OCI-M1 (cell line): ENCODE data around the gene KCNJ1.
A peak's percentile ranks its signal among the peaks of the same experiment; 100 is the strongest.

ENCODE experiments used
- DNase-seq: peaks from one replicate; lab custom pipeline; 2025; lab: John Stamatoyannopoulos, UW

KCNJ1 gene

DNA sequence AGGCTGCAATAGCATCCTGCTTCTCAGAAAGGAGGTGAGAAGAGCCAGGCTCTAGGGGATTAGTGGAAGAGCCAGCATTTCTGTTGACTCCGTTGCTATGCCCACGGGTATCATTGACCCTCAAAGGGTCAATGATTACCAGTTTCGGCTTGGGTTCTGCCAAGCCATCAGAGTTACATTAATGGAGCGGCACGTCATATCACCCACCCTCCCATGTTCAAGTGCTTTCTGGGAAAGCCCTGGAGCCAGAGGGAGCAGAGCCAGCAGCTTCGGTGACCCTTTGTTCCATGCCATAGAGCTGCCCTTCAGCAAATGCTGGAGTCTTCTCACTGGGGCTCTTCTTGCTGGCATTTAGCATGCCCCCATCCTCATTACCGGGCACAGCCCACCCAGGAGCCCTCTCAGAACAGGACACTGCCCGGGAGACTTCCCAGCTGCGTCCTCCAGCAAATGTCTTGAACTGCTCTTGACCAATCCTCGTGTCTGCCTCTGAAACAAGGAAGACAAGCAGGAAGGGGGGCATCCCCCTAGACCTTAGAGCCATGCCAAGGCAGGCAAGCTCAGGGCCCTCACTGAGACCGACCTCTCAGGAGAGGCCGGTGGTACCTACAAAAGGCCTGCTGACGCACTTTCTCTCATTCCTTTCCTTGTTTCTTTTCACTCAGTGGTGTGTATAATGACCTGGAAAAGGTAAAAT, 14.6 kb downstream of the KCNJ1 start:
- DNase-seq, result no peak

DNA sequence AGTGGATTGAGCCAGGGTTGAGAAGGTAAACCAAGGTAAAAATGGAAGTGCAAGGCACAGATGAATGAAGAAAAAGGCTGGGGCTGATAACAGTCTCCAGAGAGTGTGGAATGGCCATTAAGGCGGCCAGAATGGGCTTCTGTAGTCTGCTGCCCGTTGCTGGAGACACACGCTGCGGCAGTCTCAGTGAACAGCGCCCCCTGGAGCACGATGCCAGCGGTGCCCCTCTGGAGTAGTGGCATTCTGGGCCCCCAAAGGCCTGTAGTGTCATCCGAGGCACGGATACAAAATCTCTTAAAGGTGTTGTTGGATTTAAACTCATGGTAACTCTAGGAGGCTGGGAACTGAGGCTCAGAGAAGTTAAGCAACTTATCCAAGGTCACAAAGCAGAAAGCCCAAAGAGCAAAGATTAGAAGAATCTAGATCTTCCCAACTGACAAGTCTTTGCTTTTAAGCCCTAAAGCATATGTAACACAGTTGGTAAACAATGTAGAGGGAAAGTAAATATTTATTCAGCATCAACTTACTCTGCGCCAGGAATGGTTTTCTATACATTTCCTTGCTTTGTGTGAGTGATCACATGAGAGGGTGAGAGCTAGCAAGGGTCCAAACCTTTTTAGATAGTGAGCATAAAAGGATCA, 18.2 kb downstream of the KCNJ1 start:
- peak; percentile 72 for DNase-seq

DNA sequence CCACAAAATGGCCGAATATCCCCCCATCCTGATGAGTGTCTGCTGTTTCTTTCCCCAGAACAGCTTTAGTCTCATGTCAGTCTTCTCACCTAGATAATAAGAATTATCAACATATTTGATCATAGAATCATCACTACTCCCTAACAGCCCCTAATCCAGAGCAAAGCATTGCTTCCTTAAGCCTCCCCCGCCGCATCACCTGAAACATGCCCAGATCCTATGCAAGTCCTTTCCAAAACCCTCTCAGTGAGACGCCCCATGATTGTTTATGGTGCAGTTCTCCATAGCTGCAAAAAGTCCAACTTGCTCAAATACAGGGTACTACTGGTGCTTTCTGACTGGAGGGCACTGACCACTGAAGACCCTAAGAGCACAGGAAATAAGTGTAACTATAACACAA, 20.1 kb downstream of the KCNJ1 start:
- no peak for DNase-seq

DNA sequence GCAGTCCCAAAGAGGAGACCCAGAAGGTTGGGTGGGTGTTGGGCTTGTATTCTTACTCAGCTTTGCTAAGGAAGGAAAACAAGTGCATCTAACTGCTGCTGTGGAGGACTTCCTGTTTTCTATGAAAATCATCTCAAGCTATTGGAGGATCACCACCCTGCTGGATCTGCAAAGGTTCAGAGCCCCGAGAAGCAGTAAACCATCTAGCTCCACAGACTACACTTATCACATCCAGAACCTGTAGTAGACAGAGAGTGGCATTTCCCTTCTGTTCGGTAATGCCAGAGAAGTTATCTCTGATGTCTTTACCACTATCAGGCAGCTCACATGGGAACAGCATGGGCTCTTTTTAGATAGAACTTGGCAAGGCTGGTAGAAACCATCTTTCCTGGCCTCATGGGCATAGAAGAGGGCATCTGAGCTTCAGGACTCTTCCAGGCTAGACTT, 21.7 kb downstream of the KCNJ1 start:
- no peak for DNase-seq

DNA sequence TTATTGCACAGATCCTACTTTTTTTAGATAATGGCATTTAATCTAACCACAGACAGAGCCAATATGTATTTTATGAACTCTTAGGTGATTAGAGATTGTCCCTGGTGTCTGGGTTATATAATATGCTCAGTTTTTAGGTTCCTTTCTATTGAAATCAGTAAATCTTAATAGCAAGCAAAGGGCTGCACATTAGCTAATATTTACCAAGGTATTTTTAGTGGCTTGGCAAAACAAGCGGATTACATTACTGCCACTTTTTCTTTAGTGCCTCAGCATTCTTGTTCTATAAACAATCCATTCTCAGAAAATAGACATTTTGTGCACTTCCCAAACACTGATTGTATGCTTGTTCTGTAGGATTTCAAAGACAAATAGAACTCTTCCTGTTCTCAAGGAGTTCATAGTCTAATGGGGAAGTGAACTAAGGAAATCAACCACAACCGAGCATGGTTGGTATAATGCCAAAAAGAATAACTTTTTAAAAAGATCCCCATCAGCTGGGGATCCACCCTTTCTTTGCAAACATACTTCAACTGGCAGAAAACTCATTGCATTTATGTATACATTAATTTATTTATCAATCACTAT, 23.8 kb downstream of the KCNJ1 start:
- DNase-seq, result no peak

DNA sequence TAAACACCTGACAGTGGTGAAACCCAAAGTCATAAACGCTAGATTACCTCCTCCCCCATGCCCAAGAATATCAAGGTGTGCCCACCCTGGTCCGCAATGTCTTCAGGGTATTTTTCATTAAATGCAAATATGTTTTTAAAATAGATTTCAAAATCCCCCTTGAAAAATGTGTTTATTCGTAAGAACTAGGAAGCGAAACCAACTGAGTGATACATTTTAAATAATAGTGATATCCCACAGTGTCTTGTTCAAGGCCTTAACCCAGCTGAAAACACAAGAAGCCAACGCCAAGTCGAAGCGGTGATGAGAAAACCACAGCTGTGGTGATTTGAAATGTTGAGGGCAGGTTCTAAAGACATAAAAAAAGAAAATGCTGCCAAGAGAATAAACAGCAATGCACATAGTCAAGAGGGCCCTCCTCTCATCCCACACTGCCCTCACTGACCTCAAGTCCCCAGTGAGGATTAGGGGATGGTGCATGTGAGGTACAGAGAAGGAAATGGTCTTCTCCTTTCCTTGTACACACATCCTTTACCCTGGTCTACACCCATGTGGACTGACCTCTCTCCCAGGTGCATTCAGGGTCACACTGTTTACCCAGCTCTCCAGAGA, 25.5 kb downstream of the KCNJ1 start:
- no peak for DNase-seq

DNA sequence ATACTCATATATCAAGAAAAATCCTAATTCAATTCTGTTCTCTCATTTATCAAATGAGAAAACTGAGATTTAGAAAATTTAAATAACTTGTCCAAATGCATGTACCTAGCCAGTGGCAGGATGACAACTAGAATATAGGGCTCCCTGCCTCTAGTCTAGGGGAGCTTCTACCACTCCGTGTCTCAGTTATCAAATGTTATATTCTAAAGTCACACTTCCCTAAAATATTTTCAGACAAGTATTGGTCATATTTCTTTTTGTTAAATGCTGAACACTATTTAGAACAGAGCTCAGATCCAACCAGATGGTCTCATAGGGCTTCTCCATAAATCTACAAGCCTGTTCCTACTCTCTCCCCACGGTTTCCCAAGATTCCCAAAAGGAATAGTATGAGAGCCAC, 26.3 kb downstream of the KCNJ1 start:
- DNase-seq, result no peak

DNA sequence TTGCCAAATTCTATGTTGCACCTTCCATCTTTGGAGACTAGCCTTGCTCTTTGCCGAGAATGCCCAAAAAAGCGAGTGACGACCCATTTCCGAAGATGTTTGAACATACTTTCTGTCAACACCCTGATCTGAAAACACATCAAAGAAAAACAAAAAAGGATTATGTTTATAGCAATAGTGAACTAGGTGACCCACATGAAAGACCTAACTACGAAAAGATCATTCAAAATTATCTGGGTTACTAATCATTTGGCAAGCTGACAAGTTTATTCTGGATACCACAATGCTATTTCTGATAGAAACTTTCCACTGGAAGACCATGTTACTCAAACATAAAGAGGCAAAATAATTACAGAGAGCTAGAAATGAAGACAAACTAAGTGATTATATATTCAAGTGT, 27.0 kb downstream of the KCNJ1 start:
- DNase-seq, result no peak

DNA sequence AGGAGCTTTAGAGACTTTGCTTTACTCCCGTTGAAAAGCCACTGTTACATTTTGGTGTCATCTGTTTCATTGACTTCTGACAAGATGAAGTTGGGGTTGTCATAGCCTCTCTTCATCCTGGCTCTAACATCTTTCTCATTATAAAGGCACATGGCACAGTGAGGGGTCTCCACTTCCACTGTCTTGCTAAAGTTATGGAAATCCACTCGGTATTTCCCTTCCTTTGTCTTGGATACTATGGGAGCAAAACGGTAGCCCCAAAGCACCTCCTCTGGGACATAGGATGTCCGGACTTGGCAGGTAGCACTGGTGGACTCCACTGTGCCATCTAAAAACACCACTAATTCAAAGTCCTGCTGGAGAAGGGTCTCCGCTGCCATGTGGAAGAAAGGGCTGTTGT, 28.0 kb downstream of the KCNJ1 start:
- no peak for DNase-seq

DNA sequence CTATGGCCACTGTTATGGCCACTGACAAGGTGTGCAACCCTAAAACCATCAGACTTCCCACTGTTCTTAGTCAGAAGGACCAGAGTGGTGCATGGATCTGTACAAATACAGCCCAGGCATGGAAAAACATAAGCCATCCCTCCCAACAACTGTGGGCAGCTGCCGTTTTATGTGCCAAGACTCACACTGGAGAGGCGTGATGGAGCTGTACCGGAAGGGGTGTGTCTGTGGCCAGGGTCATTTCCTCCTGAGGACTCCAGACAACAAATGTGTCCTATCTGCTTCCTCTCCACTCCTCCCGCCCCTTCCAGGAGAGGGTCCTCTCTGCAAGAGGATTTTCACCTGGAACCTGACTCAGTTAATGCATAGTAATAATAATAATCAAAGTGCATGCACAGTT, 29.5 kb downstream of the KCNJ1 start:
- no peak for DNase-seq

DNA sequence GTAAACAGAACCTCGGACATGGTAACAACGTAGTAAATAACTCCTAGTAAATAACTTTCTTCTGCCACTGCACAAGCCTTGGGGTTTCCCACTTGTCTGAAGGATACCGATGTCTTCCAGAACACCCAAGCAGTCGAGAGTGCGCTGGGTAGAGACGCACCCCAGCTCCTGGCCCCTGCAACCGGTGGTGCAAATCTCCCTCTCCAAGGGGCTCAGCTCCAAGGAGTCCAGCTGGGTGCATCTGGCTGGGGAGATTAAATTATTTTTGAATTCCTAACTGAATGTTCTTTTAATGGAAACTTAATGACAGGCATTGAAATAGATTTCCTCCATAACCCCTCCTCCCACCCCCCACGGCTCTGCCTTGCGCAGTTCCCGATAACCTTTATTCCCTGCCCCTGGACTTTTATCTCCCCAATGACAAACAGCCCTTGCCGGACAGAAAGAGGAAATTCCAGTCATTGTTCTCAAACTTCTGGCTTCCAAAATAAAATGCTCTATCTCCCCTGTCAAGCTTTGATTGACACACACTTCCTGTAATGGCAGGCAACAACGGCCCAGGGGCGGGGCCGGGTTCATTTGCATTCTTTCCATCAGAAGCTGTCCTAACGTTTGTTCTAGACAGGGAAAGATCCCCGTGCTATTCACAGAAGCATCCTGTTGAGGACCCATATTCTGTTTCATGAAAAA, 31.2 kb downstream of the KCNJ1 start:
- peak; percentile 12 for DNase-seq

DNA sequence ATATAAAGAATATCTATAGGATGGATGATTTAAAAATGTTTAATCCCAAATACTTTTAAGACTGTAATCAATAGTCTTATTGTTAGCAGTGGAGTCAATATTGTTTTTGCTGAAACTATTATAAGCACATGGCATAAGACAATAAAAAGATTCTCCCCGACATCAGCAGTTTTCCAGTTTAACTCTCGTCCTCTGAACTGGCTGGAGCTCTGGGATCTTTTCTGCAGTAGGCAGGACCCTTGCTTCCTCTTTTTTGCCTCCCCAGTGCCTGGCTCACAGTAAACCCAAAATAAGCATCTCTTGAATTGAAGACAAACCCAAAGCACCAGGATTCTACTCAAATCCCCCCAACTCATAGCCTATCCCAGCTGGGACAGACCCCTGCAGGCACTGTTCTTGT, 32.9 kb downstream of the KCNJ1 start:
- DNase-seq, result no peak

DNA sequence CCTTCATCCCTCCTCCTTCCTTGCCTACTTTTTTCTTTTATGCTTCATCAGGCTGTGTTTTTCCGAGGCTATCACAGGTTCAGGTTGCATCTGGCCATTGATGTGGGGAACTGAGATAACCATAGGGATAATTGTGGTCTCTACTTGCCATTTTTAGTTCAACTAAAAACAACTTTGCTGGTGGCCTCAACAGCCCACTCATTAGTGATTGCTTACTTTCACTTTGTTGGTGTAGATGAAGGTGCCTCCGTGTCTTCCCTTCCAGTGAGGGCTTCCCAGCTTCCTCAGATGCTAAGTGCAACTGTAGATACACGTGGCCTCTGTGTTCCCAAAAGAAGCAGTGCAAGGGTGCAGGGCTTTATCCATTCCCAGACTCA, 35.0 kb downstream of the KCNJ1 start:
- DNase-seq, result no peak

DNA sequence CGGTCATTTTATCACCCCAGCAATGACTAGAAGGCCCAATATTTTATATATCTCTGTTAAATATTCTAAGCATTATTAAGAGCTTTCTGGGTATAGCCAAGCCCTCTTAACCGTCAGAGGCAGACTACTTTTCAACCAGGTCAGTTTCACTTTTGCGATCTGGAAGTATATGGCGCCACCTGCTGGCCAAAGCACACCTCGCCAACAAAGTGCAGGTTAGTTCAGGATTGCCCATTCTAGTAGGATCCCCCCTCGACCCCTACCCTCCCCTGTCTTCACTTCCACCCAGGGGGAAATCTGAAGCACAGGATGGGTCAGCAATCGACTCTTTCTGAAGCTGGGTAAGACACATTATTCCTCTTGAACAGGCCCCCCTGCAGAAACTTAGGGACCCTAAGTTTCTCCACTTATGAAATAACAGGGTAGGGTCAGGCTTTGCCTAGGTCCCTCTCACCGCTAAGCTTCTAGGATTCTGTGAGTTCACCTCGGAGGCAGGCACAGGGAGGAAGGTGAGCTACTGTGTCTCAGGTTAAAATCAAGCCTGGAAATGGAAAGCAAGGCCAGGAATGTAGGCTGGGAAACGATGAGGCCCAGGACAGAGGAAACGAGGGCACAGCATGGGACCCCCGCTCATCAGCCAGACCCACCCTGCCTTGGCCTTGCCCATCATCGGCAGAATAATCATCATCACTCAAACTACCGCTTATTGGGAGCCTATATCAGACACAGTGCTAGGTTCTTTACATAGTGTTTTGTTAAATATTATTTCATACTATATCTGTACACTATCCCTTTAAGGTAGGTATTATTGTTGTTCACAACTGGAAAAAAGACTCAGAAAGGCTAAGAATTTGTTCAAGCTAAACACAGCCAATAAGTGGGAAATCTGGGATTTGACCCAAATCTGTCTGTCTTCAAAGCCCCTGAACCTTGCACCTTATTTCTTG, 35.6 kb downstream of the KCNJ1 start:
- peak; percentile 92 for DNase-seq

DNA sequence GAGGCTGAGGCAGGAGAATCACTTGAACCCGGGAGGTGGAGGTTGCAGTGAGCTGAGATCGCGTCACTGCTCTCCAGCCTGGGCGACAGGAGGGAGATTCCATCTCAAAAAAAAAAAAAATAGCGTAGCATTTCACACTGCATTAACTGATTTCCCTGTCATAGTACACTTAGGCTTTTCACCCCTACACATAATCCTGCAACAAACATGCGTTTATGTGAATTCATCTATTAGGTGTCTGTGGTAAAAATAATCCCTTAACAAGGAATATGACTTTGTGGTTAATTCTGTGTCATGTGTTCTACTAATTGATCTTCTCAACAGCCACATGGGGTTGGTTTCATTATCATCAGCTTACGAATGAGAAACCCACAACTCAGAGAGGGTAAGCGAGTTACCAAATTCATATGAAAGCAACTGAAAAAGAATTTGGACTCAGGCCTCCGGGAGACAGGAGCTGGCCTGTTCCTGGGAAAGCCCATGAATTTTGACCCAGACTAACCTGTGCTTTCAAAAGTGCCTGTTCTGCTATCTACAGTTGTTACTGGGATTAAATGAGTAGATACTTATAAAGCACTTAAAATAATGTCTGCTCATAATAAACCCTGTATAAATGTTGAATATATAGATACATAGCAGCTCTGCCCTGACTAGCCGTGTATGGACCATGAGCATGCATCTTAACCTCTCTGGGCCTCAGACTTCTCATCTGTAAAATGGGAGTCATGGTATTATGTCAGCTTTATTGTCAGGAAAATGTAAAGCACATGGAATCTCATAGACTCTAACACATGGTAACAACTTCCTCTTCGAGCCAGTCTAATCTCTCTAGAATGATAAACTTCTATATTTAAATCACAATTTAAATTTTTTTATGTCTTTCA, 36.6 kb downstream of the KCNJ1 start:
- no peak for DNase-seq

DNA sequence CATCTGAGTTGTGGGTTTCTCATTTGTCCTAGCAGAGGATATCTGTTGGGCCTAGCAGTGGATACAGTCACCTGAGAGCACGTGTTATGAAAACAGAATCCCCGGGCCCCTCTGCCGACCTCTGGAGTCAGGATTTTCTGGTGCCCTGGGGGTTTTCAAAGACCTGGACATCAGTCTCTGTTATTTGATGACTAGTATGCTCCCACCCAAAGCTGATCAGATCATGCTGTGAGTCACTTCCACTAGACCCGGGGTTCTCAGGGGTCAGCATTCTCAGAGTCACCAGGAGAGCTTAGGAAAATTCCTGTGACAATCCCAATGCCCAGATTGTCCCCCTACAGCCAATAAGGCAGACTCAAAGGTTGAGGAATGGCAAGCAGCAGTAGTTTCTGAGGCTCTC, 38.7 kb downstream of the KCNJ1 start:
- no peak for DNase-seq

DNA sequence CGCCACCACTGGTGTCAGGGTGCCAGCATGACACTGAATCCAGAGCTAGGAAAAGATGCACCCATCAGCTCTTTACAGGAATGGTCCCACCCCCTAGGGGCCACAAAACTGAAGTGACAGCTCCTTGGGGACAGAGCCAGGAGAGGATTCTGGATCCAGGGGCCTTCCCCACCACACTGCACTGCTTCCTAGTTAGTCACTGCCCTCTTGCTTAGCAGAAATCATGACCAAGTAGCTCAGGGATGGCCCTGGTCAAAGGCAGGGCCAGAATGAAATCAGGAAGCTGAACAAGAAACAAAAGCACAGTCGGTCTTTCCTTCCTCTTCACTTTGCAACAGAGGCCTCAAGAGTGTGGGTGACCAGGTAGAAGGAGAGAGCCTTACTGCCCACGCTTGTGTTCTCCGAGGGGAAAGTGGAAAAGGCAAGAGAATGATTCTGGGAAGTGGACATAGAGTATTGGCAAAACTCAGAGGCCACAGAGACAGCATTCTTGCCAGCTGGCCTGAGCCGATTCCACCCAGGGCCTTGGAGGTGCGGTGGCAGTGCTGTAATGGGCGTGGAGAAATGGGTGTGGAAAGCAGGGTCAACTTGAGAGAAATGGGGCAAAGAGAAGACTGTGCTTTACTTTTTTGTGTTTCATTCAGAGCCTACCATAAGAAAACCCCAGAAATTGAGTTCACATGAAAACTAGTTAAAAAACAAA, 39.8 kb downstream of the KCNJ1 start:
- DNase-seq, result no peak

DNA sequence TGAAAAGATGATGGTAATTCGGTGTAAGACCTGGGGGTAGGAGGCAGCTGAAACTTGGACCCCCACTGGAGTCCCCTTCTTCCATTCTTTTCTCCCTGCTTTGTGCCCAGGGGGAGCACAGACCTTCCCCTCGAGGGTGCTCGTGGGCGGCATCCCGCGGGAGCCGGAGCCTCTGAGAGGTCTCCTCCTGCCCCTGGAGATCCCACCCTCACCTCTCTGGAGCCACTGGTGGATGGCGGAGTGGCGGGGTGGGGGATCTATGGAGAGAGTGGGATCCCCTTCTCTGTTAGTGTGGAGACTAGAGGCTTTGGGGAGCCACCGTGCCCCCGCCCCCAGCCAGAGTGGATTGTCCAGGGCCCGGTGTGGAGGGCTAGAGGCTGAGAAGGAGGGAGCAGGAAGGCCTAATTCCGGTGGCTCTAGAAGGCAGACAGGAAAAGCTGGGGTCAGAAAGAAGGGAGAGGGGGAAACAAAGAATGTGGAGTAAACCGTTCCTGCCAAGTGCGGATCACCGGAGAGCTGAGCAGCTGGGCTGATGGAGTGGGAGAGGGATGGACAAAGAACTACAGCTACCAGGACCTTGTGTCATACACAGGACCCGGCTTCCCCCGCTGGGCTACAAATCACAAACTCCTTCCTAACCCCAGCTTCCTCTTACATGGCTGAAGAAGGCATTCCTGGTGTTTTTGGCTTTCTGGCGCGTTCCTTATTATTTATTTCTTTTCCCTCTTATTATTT, 41.9 kb downstream of the KCNJ1 start:
- no peak for DNase-seq
